Measurements from ENCODE around the gene KLHL29. TPM values are rescaled to one million over a fixed set of nuclear protein-coding genes. Genes with fewer than 3 reads are reported as not detected.

The KLHL29 gene
- total RNA-seq, 1 donor from 2014 or later = 4.4 TPM

GRCh38 chr2:23381084-23381483 lies 3.9 kb upstream of the KLHL29 start:
- H3K4me3 Mint-ChIP-seq (ENCODE audit: low read depth) = no peak overlapping the region
- DNase-seq (ENCODE audit: low spot score, unreplicated experiment) = no peak
- peaks cover 4% of the 10 kb centered on the region for H3K4me1 Mint-ChIP-seq (ENCODE audit: low read depth)
- no peaks in the 10 kb centered on the region for H3K9me3 Mint-ChIP-seq (ENCODE audit: low read depth)
- H3K27ac Mint-ChIP-seq = no peak overlapping the region
- H3K27me3 Mint-ChIP-seq = peaks cover 51% of the 10 kb centered on the region
- no peaks in the 10 kb centered on the region for H3K36me3 Mint-ChIP-seq (ENCODE audit: insufficient read depth)
- TF ChIP-seq CTCF (IDR thresholded peaks at IDR 0.05; ENCODE audit: unreplicated experiment) = no peak

- Mint-ChIP-seq H3K9me3 (ENCODE audit: low read depth) (no peaks in the 10 kb centered on the region), H3K4me1 (ENCODE audit: low read depth) (peaks cover 7% of the 10 kb centered on the region), H3K4me3 (ENCODE audit: low read depth) (no peak overlapping the region), H3K27me3 (peaks cover 53% of the 10 kb centered on the region), H3K36me3 (ENCODE audit: insufficient read depth) (no peaks in the 10 kb centered on the region), H3K27ac (no peak overlapping the region)
- DNase-seq (ENCODE audit: low spot score, unreplicated experiment) = no peak
- no peak for TF ChIP-seq CTCF (IDR thresholded peaks at IDR 0.05; ENCODE audit: unreplicated experiment)
Observed at GRCh38 chr2:23381485-23381884, 3.5 kb upstream of the KLHL29 start.

- H3K9me3 Mint-ChIP-seq (ENCODE audit: low read depth) = no peaks in the 10 kb centered on the region
- no peak overlapping the region for H3K4me3 Mint-ChIP-seq (ENCODE audit: low read depth)
- H3K27me3 Mint-ChIP-seq = peaks cover 61% of the 10 kb centered on the region
- TF ChIP-seq CTCF (IDR thresholded peaks at IDR 0.05; ENCODE audit: unreplicated experiment) = no peak
- H3K27ac Mint-ChIP-seq = no peak overlapping the region
- no peaks in the 10 kb centered on the region for H3K36me3 Mint-ChIP-seq (ENCODE audit: insufficient read depth)
- peaks cover 9% of the 10 kb centered on the region for H3K4me1 Mint-ChIP-seq (ENCODE audit: low read depth)
- no peak for DNase-seq (ENCODE audit: low spot score, unreplicated experiment)
Observed at GRCh38 chr2:23383100-23383499, 1.9 kb upstream of the KLHL29 start.

- no peak for TF ChIP-seq CTCF (IDR thresholded peaks at IDR 0.05; ENCODE audit: unreplicated experiment)
- peaks cover 9% of the 10 kb centered on the region for H3K4me1 Mint-ChIP-seq (ENCODE audit: low read depth)
- DNase-seq (ENCODE audit: low spot score, unreplicated experiment) = peak; percentile 16
- no peak overlapping the region for H3K27ac Mint-ChIP-seq
- no peaks in the 10 kb centered on the region for H3K36me3 Mint-ChIP-seq (ENCODE audit: insufficient read depth)
- H3K27me3 Mint-ChIP-seq = peaks cover 80% of the 10 kb centered on the region
- H3K4me3 Mint-ChIP-seq (ENCODE audit: low read depth) = peak overlapping the region; percentile 46
- H3K9me3 Mint-ChIP-seq (ENCODE audit: low read depth) = no peaks in the 10 kb centered on the region
Observed at GRCh38 chr2:23385351-23385747, 370 bp downstream of the KLHL29 start.

GRCh38 chr2:23385748-23386338 lies 864 bp downstream of the KLHL29 start:
- no peak for TF ChIP-seq CTCF (IDR thresholded peaks at IDR 0.05; ENCODE audit: unreplicated experiment)
- H3K4me3 Mint-ChIP-seq (ENCODE audit: low read depth) = peak overlapping the region; percentile 81
- peaks cover 9% of the 10 kb centered on the region for H3K4me1 Mint-ChIP-seq (ENCODE audit: low read depth)
- H3K27ac Mint-ChIP-seq = no peak overlapping the region
- H3K36me3 Mint-ChIP-seq (ENCODE audit: insufficient read depth) = no peaks in the 10 kb centered on the region
- H3K27me3 Mint-ChIP-seq = peaks cover 76% of the 10 kb centered on the region
- no peaks in the 10 kb centered on the region for H3K9me3 Mint-ChIP-seq (ENCODE audit: low read depth)
- DNase-seq (ENCODE audit: low spot score, unreplicated experiment) = peak; percentile 16

Measured in progenitor cell of endocrine pancreas (in vitro differentiated cells).